Stimulated activated CD4-positive, alpha-beta T cell treated with anti-CD3 and anti-CD28 coated beads, Interleukin-12 subunit alpha, Interleukin-12 subunit beta, amount 100 ng/mL, for 24 hours (primary cell): ENCODE measurements around the gene TAT.

Experiments used
- DNase-seq, 2 experiments: peaks; one replicate each; pipeline ENCODE4 v3.0.0-alpha.2; 2020; ENCODE audit warnings: low read depth in 2 of 2

TAT gene

DNA sequence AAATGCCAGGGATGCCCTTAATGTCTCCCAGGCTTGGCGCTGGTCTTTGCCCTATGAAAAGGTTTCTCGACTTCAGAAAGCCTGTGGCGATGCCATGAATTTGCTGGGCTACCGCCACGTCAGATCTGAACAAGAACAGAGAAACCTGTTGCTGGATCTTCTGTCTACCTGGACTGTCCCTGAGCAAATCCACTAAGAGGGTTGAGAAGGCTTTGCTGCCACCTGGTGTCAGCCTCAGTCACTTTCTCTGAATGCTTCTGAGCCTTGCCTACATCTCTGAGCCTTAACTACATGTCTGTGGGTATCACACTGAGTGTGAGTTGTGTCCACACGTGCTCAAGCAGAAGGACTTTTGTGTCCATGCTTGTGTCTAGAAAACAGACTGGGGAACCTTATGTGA is 39.2 kb downstream of the TAT start:
- DNase-seq: peak in 1 of 2 experiments; percentile 17

DNA sequence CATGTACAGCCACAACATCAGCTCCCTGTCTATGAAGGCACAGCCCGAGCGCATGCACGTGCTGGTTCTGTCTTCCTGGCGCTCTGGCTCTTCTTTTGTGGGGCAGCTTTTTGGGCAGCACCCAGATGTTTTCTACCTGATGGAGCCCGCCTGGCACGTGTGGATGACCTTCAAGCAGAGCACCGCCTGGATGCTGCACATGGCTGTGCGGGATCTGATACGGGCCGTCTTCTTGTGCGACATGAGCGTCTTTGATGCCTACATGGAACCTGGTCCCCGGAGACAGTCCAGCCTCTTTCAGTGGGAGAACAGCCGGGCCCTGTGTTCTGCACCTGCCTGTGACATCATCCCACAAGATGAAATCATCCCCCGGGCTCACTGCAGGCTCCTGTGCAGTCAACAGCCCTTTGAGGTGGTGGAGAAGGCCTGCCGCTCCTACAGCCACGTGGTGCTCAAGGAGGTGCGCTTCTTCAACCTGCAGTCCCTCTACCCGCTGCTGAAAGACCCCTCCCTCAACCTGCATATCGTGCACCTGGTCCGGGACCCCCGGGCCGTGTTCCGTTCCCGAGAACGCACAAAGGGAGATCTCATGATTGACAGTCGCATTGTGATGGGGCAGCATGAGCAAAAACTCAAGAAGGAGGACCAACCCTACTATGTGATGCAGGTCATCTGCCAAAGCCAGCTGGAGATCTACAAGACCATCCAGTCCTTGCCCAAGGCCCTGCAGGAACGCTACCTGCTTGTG is 40.0 kb downstream of the TAT start:
- no peak for DNase-seq

DNA sequence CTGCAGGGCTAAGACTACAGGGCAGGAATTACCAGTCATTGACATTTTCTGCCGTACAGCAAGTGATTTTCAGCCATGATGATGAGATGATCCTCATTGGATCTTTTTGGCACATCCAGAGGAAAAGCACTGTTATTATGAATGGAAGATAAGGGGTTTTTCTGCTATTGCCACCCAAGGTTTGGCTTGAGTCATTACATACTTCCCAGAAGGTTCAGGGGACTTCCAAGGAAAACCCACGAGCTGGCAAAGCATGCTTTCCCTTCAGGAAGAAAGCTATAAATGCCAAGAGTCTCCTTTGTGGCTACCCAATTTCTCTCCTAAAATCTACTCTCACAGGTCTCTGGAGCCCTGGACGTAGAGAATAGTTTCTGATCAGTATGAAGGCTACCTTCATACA is 44.5 kb downstream of the TAT start:
- no peak for DNase-seq

DNA sequence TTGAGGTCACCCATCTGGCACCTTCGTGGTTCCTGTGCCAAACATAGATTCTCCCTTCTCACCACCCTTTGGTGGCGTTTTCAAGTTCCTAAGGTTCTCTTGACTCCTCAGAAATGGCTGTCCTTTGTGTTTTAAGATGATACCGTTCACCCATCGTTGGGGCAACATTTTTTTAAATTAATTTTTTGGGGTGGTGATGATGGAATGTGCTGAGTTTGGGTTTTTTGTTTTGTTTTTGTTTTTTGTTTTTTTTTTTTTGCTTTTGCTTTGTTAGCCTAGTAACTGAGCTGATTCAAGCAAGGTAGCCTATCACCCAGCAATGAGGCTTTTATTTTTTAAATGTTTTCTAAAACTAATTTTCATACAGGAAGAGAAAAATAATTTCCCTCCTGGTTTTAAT is 48.0 kb downstream of the TAT start:
- DNase-seq: no peak

DNA sequence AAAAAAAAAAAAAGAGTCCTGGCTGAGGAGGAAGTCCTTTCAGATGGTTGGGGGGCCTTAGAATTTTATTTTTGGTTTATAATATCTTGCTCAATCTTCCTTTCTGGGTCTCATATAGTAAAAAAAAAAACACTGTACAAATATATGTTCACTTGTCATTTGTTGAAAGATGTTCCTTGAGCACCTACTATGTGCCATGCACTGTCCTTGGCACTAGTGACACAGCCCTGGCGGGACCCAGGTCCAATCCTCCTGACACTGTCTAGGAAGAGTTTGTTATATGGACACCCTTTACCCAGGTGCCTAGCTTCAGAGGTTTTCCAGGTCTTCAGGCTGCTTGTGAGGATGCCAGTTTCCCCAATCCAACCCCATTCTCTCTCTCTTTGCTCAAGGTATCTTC is 48.6 kb downstream of the TAT start:
- no peak for DNase-seq

DNA sequence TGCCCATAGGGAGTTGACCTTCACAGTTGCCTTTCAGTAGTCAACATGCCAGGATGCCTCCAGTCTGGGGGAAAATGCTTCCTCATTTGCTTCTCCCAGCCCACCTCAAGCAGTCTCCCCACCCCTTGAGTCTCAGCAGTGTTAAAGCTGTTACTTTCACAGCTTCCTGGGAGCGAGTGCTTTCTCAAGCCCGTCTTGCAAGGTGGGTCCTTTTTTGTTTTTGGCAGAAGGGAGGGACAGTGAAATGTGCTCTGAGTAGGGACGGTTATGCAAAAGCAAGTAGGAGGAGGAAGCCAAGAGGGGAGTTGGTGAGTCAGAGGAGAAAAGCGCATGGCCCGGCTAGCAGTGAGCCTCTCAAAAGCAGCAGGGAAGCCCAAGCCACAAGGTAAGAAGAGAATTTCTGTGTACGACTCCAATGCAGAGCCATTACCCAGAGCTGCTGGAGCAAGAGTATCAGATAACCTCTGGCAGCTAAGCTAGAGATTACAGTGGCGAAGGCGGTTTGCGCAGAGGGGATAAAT is 50.7 kb downstream of the TAT start, which contains the start of gene CHST4:
TSS of gene CHST4 (plus strand) at position 316 of the 521 bp plus-strand sequence. CDS start 10,252 bp downstream, outside the sequence.
- DNase-seq: no peak

DNA sequence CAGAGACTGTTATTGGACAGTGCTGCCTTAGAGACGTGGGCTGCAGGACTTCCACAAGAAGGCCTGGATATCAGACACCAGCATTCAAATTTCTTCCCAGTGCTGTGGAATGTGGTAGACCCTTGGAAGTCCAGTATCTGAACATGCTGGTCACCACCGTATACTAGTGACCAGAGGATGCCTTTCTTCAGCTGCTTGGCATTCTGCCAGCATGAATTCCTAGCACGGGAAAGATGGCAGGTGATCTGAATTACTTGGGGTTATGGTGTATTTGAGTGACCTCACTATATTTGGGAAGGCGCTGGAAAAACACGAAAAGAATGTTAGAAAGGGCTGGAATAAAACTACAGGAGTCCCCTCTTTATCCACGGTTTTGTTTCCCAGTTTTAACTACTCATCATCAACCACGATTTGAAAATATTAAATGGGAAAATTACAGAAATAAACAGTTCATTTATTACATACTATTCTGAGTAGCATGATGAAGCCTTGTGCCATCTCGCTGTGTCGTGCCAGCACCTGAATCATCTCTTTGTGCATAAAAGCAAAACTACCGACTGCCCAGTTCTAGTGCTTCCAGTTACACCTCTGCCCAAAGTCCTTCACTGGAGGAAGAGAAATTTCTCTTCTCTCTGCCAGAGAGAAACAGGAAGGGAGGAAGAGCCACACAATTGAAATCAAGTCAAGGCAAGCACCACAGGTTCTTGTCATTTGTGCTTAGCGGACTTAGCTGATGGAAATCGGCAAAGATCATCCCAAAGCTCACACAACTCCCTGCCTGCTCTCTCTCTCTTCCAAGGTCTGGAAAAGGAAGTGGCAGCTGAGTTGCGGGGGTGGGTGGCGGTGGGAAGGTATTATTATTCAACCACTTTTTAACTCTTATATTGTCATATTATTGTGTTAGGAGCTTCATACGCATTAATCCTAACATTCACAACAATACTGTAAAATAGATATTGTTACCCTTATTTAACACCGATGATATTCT is 52.0 kb downstream of the TAT start:
- no peak for DNase-seq

DNA sequence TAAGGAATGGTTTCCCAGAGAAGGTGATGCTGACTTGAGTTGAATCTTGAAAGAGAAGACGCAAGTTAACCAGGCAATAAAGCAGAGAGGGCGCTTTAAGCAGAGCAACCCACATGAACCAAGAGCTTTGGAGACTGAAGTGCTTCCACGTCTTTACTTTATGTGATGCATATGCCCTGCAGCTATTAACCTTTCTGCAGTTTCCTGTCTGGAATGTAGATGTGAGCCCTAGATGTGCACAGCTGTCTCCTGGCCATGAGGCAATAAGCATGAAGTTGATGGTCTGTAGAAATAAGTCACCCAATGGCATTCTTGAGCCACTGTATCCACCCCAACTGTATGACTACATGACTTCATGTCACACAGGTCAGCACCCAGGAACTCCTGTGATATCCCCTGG is 56.3 kb downstream of the TAT start:
- DNase-seq: no peak
